Panc1 (cell line): ENCODE data around the gene RFX1. TPM values are rescaled to one million over a fixed set of nuclear protein-coding genes. Genes with fewer than 3 reads are reported as not detected.

Experiments
- ATAC-seq: fragments of 200-7000 bp; cut with Tn5 transposase; 2 replicates; pipeline ENCODE4 v1.9.1; 2020; ENCODE audit warnings: mild to moderate bottlenecking, moderate library complexity
- BruUV-seq: library from RNA; stranded (reverse); fragments of 400-500 nt; replicated peaks from 2 replicates; lab custom pipeline; 2021; lab: Mats Ljungman, UMichigan
- CTCF ChIA-PET: fragments of 300-600 bp; sonication (Branson Sonifier 250); formaldehyde crosslinking; loops from one replicate; lab custom pipeline; 2022; ENCODE audit warnings: antibody characterized with exemption; lab: Charles Lee
- POLR2A ChIA-PET: fragments of 300-600 bp; sonication (Branson Sonifier 250); formaldehyde crosslinking; loops from one replicate; lab custom pipeline; 2022; ENCODE audit warnings: antibody characterized with exemption; lab: Charles Lee
- DNase-seq: peaks from one replicate; pipeline ENCODE4 v3.0.0-alpha.2; 2010; ENCODE audit warnings: low read depth, low spot score
- H3K27ac ChIP-seq: 2 replicates; pipeline ENCODE4 v1.5.1; 2011; ENCODE audit warnings: mild to moderate bottlenecking, low read length, inconsistent platforms
- H3K27me3 ChIP-seq: fragments of 200-500 bp; sonication (Bioruptor generic); 2 replicates; pipeline ENCODE4 v1.6.0; 2014; ENCODE audit warnings: low read length, inconsistent platforms; ENCODE audit not compliant: control insufficient read depth, insufficient read depth
- H3K36me3 ChIP-seq: fragments of 200-500 bp; sonication (Bioruptor generic); 2 replicates; pipeline ENCODE4 v1.5.1; 2014; ENCODE audit warnings: inconsistent platforms, mild to moderate bottlenecking, low read length, moderate library complexity; ENCODE audit not compliant: control insufficient read depth, insufficient read depth
- H3K4me1 ChIP-seq: 2 replicates; pipeline ENCODE4 v1.5.1; 2011; ENCODE audit warnings: inconsistent platforms, mild to moderate bottlenecking, low read length, moderate library complexity; ENCODE audit not compliant: control insufficient read depth, insufficient read depth
- H3K4me3 ChIP-seq, 2 experiments: 2 replicates each; pipeline ENCODE4 v1.5.1; 2011 to 2012; ENCODE audit warnings: low read depth in 2 of 2, low read length in 2 of 2, mild to moderate bottlenecking in 2 of 2, inconsistent platforms in 1 of 2, moderate library complexity in 1 of 2
- H3K9me3 ChIP-seq: fragments of 200-500 bp; sonication (Bioruptor generic); 2 replicates; pipeline ENCODE4 v1.5.1; 2014; ENCODE audit warnings: low read depth, mild to moderate bottlenecking, inconsistent platforms, low read length, moderate library complexity; ENCODE audit not compliant: control insufficient read depth, insufficient read depth
- POLR2AphosphoS5 ChIP-seq: IDR thresholded peaks from 2 replicates; pipeline ENCODE4 v1.6.1; 2012; ENCODE audit warnings: mild to moderate bottlenecking, low read depth, low read length, moderate library complexity
- SIN3A ChIP-seq: IDR thresholded peaks from 2 replicates; pipeline ENCODE4 v1.6.1; 2012; ENCODE audit warnings: low read depth, mild to moderate bottlenecking, low read length, moderate library complexity, borderline replicate concordance; ENCODE audit not compliant: insufficient read depth
- TCF7L2 ChIP-seq: IDR thresholded peaks from 2 replicates; pipeline ENCODE4 v1.6.1; 2011; ENCODE audit warnings: mild to moderate bottlenecking, low read depth, low read length, inconsistent platforms
- in situ Hi-C: cut with HindIII; loops from 2 replicates; pipeline ENCODE4 v1.10.0; 2016; ENCODE audit warnings: low sequenced_read_pairs, low pct_unique_long_range_greater_than_20kb
- intact Hi-C: fragments of 100-400 bp; cut with micrococcal nuclease; formaldehyde crosslinking; loops from one replicate; pipeline ENCODE4 v1.10.0; 2022; ENCODE audit not compliant: unreplicated experiment
- total RNA-seq: library from RNA; stranded (reverse); gene quantifications from one replicate; pipeline ENCODE4 v1.2.1, GENCODE V29; 2021; ENCODE audit not compliant: unreplicated experiment
- TF ChIP-seq, protein P1 (sequence below), 2 experiments: IDR thresholded peaks; 2 replicates each; pipeline ENCODE4 v1.6.1; 2011 to 2012; ENCODE audit warnings: low read depth in 2 of 2, control low read depth in 1 of 2, low read length in 1 of 2, mild to moderate bottlenecking in 1 of 2, moderate library complexity in 1 of 2; ENCODE audit not compliant: insufficient read depth in 1 of 2
- TF ChIP-seq, protein P2 (sequence below): fragments of 450-650 bp; IDR thresholded peaks from 2 replicates; pipeline ENCODE4 v1.5.1; 2017; ENCODE audit warnings: mild to moderate bottlenecking

Gene RFX1
- total RNA-seq, 1 experiment from 2014 or later: 15.2 TPM

DNA sequence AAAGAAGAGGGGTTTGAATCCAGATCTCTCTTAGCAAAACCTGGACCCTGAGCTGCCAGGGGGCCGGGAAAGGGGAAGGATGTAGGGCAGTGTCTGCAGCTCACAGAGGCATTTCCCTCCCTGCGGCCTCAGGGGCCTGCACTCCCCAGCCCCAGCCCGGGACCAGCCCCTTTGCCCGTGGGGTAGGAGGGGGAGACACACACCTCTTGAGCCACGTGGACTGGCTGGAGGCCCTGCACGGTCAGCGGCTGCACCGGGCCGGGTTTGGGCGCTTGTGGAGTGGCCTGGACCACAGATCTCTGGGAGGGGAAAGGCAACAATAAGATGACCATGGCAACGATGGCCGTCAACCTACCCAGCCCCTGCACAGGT is 26.9 kb downstream of the RFX1 start:
- in situ Hi-C loops: no loop called here
- ATAC-seq: 0 out of 2 replicates have a peak, but pooled peaks have one; percentile 11
- no peaks in the 10 kb centered on the region for H3K27me3 ChIP-seq
- intact Hi-C loops: no loop called here
- no peaks in the 10 kb centered on the region for H3K36me3 ChIP-seq
- TF ChIP-seq TCF7L2: no peak
- no peak for TF ChIP-seq SIN3A
- TF ChIP-seq, protein P1, sequence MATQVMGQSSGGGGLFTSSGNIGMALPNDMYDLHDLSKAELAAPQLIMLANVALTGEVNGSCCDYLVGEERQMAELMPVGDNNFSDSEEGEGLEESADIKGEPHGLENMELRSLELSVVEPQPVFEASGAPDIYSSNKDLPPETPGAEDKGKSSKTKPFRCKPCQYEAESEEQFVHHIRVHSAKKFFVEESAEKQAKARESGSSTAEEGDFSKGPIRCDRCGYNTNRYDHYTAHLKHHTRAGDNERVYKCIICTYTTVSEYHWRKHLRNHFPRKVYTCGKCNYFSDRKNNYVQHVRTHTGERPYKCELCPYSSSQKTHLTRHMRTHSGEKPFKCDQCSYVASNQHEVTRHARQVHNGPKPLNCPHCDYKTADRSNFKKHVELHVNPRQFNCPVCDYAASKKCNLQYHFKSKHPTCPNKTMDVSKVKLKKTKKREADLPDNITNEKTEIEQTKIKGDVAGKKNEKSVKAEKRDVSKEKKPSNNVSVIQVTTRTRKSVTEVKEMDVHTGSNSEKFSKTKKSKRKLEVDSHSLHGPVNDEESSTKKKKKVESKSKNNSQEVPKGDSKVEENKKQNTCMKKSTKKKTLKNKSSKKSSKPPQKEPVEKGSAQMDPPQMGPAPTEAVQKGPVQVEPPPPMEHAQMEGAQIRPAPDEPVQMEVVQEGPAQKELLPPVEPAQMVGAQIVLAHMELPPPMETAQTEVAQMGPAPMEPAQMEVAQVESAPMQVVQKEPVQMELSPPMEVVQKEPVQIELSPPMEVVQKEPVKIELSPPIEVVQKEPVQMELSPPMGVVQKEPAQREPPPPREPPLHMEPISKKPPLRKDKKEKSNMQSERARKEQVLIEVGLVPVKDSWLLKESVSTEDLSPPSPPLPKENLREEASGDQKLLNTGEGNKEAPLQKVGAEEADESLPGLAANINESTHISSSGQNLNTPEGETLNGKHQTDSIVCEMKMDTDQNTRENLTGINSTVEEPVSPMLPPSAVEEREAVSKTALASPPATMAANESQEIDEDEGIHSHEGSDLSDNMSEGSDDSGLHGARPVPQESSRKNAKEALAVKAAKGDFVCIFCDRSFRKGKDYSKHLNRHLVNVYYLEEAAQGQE (IDR thresholded peaks at IDR 0.05; ENCODE audit: insufficient read depth in 1 of 2, low read depth in 2 of 2, low read length in 1 of 2): no peak
- TF ChIP-seq, protein P2, sequence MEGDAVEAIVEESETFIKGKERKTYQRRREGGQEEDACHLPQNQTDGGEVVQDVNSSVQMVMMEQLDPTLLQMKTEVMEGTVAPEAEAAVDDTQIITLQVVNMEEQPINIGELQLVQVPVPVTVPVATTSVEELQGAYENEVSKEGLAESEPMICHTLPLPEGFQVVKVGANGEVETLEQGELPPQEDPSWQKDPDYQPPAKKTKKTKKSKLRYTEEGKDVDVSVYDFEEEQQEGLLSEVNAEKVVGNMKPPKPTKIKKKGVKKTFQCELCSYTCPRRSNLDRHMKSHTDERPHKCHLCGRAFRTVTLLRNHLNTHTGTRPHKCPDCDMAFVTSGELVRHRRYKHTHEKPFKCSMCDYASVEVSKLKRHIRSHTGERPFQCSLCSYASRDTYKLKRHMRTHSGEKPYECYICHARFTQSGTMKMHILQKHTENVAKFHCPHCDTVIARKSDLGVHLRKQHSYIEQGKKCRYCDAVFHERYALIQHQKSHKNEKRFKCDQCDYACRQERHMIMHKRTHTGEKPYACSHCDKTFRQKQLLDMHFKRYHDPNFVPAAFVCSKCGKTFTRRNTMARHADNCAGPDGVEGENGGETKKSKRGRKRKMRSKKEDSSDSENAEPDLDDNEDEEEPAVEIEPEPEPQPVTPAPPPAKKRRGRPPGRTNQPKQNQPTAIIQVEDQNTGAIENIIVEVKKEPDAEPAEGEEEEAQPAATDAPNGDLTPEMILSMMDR: no peak
- TF ChIP-seq POLR2AphosphoS5: no peak
- no peak for DNase-seq
- ChIA-PET POLR2A (no interaction called here), CTCF (no interaction called here)
- no peak overlapping the region for H3K4me3 ChIP-seq
- no peaks in the 10 kb centered on the region for H3K4me1 ChIP-seq
- no peaks in the 10 kb centered on the region for H3K9me3 ChIP-seq
- no TSS peak for BruUV-seq
- no peak overlapping the region for H3K27ac ChIP-seq

DNA sequence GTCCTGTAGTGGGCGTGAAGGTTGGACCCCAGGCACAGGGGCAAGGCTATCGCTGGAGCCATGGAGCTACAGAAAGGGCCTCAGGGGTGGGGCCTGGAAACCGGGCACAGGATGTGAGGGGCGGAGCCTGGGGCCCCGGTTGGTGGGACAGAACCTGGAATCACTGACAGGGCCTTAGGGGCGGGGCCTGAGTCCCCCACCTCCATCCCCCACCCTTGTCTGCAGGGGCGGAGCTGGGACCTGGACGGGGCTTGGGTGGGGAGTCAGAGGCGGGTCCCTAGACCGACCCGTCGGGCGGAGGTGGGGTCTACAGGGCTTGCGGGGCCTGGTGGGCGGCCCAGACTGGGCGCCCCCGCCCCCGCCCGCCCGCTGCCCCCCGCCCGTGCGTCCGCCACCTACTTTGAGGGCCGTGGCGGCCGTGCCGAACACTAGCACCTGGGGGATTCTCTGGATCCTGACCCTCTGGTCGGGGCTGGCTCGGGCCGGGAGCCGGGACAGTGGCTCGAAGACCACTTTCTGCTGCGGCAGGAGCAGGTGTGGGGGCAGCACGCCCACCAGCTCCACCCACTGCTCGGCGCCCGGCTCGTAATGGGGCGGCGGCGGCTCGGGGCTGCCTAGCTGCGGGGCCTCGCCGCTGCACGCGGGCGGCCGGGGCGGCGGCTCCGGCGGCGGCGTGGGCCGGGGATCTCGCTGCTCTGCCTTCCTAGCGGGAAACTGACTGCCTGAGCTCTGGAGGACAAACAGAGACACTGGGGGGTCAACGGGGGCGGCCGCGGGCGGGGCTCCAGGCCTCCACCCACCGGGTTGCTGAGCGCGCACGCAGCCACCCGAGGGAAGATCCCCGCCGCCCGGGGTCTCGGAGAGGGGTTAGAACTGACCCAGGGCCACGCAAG is 27.5 kb downstream of the RFX1 start:
- Histone ChIP-seq H3K9me3 (no peaks in the 10 kb centered on the region), H3K4me3 (no peak overlapping the region), H3K27me3 (no peaks in the 10 kb centered on the region), H3K36me3 (no peaks in the 10 kb centered on the region), H3K4me1 (no peaks in the 10 kb centered on the region), H3K27ac (no peak overlapping the region)
- intact Hi-C loops: no loop called here
- ATAC-seq (no peak; the same call in 1 of the 2 replicates), DNase-seq (no peak)
- ChIA-PET CTCF (no interaction called here), POLR2A (no interaction called here)
- in situ Hi-C loops: no loop called here
- TF ChIP-seq SIN3A (no peak), POLR2AphosphoS5 (no peak), TCF7L2 (no peak)
- TF ChIP-seq, protein P1 (IDR thresholded peaks at IDR 0.05; ENCODE audit: insufficient read depth in 1 of 2, low read depth in 2 of 2, low read length in 1 of 2): no peak
- TF ChIP-seq, protein P2: no peak
- BruUV-seq: no TSS peak
